Putamen (tissue), 1 donor: ENCODE data around the gene MTMR11.
"Not testable (repeated sequence)": the region's sequence is repeated elsewhere in the genome, so short reads cannot be mapped to it uniquely, and the experiment has no call there.

Experiments
- DNase-seq: peaks from one replicate; pipeline ENCODE4 v3.0.0-alpha.2; 2016; ENCODE audit warnings: low spot score

The MTMR11 gene

GRCh38 chr1:149896575-149896974 is 40.1 kb downstream of the MTMR11 start:
- no peak for DNase-seq

GRCh38 chr1:149888999-149889289 is 47.7 kb downstream of the MTMR11 start:
- DNase-seq, result peak; percentile 32

- DNase-seq, result peak; percentile 87
These were observed 48.3 kb downstream of the MTMR11 start for GRCh38 chr1:149888247-149888998.

GRCh38 chr1:149887456-149888246 is 49.0 kb downstream of the MTMR11 start:
- DNase-seq, result peak; percentile 99

GRCh38 chr1:149887196-149887455 is 49.6 kb downstream of the MTMR11 start:
- DNase-seq, result not testable (repeated sequence)

- peak; percentile 100 for DNase-seq
These were observed 50.1 kb downstream of the MTMR11 start for GRCh38 chr1:149886396-149887195.

- not testable (repeated sequence) for DNase-seq
These were observed 50.6 kb downstream of the MTMR11 start for GRCh38 chr1:149886121-149886395.

- peak; percentile 81 for DNase-seq
These were observed 51.1 kb downstream of the MTMR11 start for GRCh38 chr1:149885339-149886120.

- no peak for DNase-seq
These were observed 52.0 kb downstream of the MTMR11 start for GRCh38 chr1:149884433-149885338.

GRCh38 chr1:149883598-149884247 is 53.0 kb downstream of the MTMR11 start:
- no peak for DNase-seq

- DNase-seq, result no peak
These were observed 54.8 kb downstream of the MTMR11 start for GRCh38 chr1:149881876-149882275.

- DNase-seq, result no peak
These were observed 57.1 kb downstream of the MTMR11 start for GRCh38 chr1:149879556-149879955.
